ENCODE data around the gene DNAH2.
A peak's percentile ranks its signal among the peaks of the same experiment; 100 is the strongest.

The DNAH2 gene

GRCh38 chr17:7711051-7711755, 6.3 kb upstream of the DNAH2 start:
- ChIA-PET CTCF (interaction anchor here (0.9 to 2.3 kb wide), 5 partner anchors 23 to 349 kb away, joined by 3 to 7 read pairs (median 3); partner anchors contain the start of gene WRAP53), POLR2A (no interaction called here)
- H3K4me3 ChIP-seq (ENCODE audit: low read depth, low read length), result no peak overlapping the region
- no peak for DNase-seq (ENCODE audit: low read depth, low spot score)
- no peak for TF ChIP-seq CTCF (IDR thresholded peaks at IDR 0.05; ENCODE audit: insufficient read depth, low read length, missing control alignments)

- no peak for DNase-seq (ENCODE audit: low read depth, low spot score)
- ChIA-PET CTCF (interaction anchor here (4.8 kb wide), 1 partner anchor 24 kb away, joined by 28 read pairs; the partner anchor contains the start of genes TP53 and WRAP53), POLR2A (no interaction called here)
- TF ChIP-seq CTCF (IDR thresholded peaks at IDR 0.05; ENCODE audit: insufficient read depth, low read length, missing control alignments), result no peak
- no peak overlapping the region for H3K4me3 ChIP-seq (ENCODE audit: low read depth, low read length)
Measured at GRCh38 chr17:7712111-7712771, 5.3 kb upstream of the DNAH2 start.

GRCh38 chr17:7713782-7714181, 3.8 kb upstream of the DNAH2 start:
- no peak overlapping the region for H3K4me3 ChIP-seq (ENCODE audit: low read depth, low read length)
- no peak for TF ChIP-seq CTCF (IDR thresholded peaks at IDR 0.05; ENCODE audit: insufficient read depth, low read length, missing control alignments)
- POLR2A ChIA-PET, result interaction anchor here (0.6 to 1.6 kb wide), 2 partner anchors 9 to 140 kb away, joined by 5 to 6 read pairs; partner anchors contain the start of gene EFNB3
- CTCF ChIA-PET, result interaction anchor here (1.4 to 4.8 kb wide), 3 partner anchors 26 to 124 kb away, joined by 3 to 28 read pairs (median 3); partner anchors contain the start of genes SOX15, TP53 and WRAP53
- no peak for DNase-seq (ENCODE audit: low read depth, low spot score)

GRCh38 chr17:7714721-7715594, 2.6 kb upstream of the DNAH2 start:
- no peak for DNase-seq (ENCODE audit: low read depth, low spot score)
- TF ChIP-seq CTCF (IDR thresholded peaks at IDR 0.05; ENCODE audit: insufficient read depth, low read length, missing control alignments), result no peak
- no peak overlapping the region for H3K4me3 ChIP-seq (ENCODE audit: low read depth, low read length)
- ChIA-PET CTCF (interaction anchor here (0.6 to 4.8 kb wide), 5 partner anchors 9 to 125 kb away, joined by 3 to 35 read pairs (median 16); partner anchors contain the start of genes EFNB3, SOX15, TP53 and WRAP53), POLR2A (interaction anchor here (0.6 to 1.6 kb wide), 2 partner anchors 11 to 590 kb away, joined by 3 to 6 read pairs; partner anchors contain the start of gene EFNB3)

- POLR2A ChIA-PET, result interaction anchor here (0.6 to 1.0 kb wide), 2 partner anchors 27 to 137 kb away, joined by 4 read pairs; no protein-coding TSS in a partner anchor
- peak overlapping the region; percentile 71 for H3K4me3 ChIP-seq (ENCODE audit: low read depth, low read length)
- CTCF ChIA-PET, result interaction anchor here (0.6 to 4.8 kb wide), 10 partner anchors 10 to 201 kb away, joined by 3 to 35 read pairs (median 6); partner anchors contain the start of genes EFNB3, TP53 and WRAP53
- DNase-seq (ENCODE audit: low read depth, low spot score), result no peak
- TF ChIP-seq CTCF (IDR thresholded peaks at IDR 0.05; ENCODE audit: insufficient read depth, low read length, missing control alignments), result no peak
Measured at GRCh38 chr17:7715936-7716886, 1.3 kb upstream of the DNAH2 start.
